CD14-positive monocyte (primary cell): ENCODE results near the gene KLK12. TPM values are rescaled to one million over a fixed set of nuclear protein-coding genes. Genes with fewer than 3 reads are reported as not detected.

Experiments
- DNase-seq, 3 donors: peaks; one replicate each; pipeline ENCODE4 v3.0.0-alpha.2; 2011 to 2022
- H2AFZ ChIP-seq: 2 replicates; pipeline ENCODE4 v1.6.0; 2012; ENCODE audit warnings: mild to moderate bottlenecking, low read depth, low read length, inconsistent platforms; ENCODE audit not compliant: insufficient read depth, poor library complexity, severe bottlenecking
- H3K27ac ChIP-seq, 2 donors: 1 replicate in 1 of 2; 2 replicates in 1 of 2; pipeline ENCODE4 v1.5.1; 2012 to 2013; ENCODE audit warnings: low read length in 2 of 2, control low read depth in 1 of 2, inconsistent platforms in 1 of 2, low read depth in 1 of 2, mild to moderate bottlenecking in 1 of 2
- H3K27me3 ChIP-seq, 2 donors: one replicate each; pipeline versions ENCODE4 v1.6.0 to v1.6.1; 2011 to 2013; ENCODE audit warnings: low read length in 2 of 2; ENCODE audit not compliant: control insufficient read depth in 2 of 2, insufficient read depth in 2 of 2
- H3K36me3 ChIP-seq, 2 donors: replicated peaks in 1 of 2; 1 replicate in 1 of 2; 2 replicates in 1 of 2; pipeline versions ENCODE4 v1.5.1 to v1.6.1; 2012 to 2013; ENCODE audit warnings: low read length in 2 of 2, control low read depth in 1 of 2, inconsistent platforms in 1 of 2, mild to moderate bottlenecking in 1 of 2; ENCODE audit not compliant: insufficient read depth in 2 of 2, control insufficient read depth in 1 of 2
- H3K4me1 ChIP-seq, 2 donors: 1 replicate in 1 of 2; 2 replicates in 1 of 2; pipeline versions ENCODE4 v1.5.1 to v1.6.1; 2012 to 2013; ENCODE audit warnings: low read length in 2 of 2, control low read depth in 1 of 2, inconsistent platforms in 1 of 2, mild to moderate bottlenecking in 1 of 2, moderate library complexity in 1 of 2; ENCODE audit not compliant: insufficient read depth in 2 of 2, control insufficient read depth in 1 of 2
- H3K4me2 ChIP-seq: replicated peaks from 2 replicates; pipeline ENCODE3; 2012; ENCODE audit warnings: low read length, moderate library complexity, mild to moderate bottlenecking; ENCODE audit not compliant: poor library complexity, severe bottlenecking; ENCODE audit errors: extremely low read depth
- H3K4me3 ChIP-seq, 3 experiments: fragments of 200-600 bp in 1 of 3; sonication (generic) in 1 of 3; replicated peaks in 1 of 3; 1 replicate in 2 of 3; 2 replicates in 1 of 3; pipeline ENCODE4 v1.5.1; 2011 to 2013; ENCODE audit warnings: low read length in 3 of 3, mild to moderate bottlenecking in 3 of 3, control low read depth in 2 of 3, low read depth in 2 of 3, inconsistent platforms in 1 of 3, moderate library complexity in 1 of 3
- H3K79me2 ChIP-seq: 2 replicates; pipeline ENCODE4 v1.6.0; 2012; ENCODE audit warnings: mild to moderate bottlenecking, control low read depth, inconsistent platforms, low read length, moderate library complexity; ENCODE audit not compliant: insufficient read depth
- H3K9ac ChIP-seq: 2 replicates; pipeline ENCODE4 v1.6.0; 2017; ENCODE audit warnings: low read length, mild to moderate bottlenecking; ENCODE audit not compliant: insufficient read depth, poor library complexity, severe bottlenecking
- H3K9me3 ChIP-seq, 2 donors: replicated peaks in 1 of 2; 1 replicate in 1 of 2; 2 replicates in 1 of 2; pipeline versions ENCODE4 v1.5.1 to v1.6.1; 2012 to 2013; ENCODE audit warnings: low read length in 2 of 2, control low read depth in 1 of 2; ENCODE audit not compliant: control insufficient read depth in 1 of 2, insufficient read depth in 1 of 2
- H4K20me1 ChIP-seq: 2 replicates; pipeline ENCODE4 v1.6.0; 2012; ENCODE audit warnings: mild to moderate bottlenecking, low read length, control low read depth, moderate library complexity; ENCODE audit not compliant: insufficient read depth
- H3K27ac Mint-ChIP-seq, 7 donors: one replicate each; pipeline ENCODE4 v1.8.0; 2020; ENCODE audit warnings: mild to moderate bottlenecking in 7 of 7, mixed read lengths in 7 of 7, moderate library complexity in 6 of 7, inconsistent platforms in 2 of 7
- H3K27me3 Mint-ChIP-seq, 3 donors: one replicate each; pipeline ENCODE4 v1.8.0; 2021 to 2022; ENCODE audit warnings: low read depth in 3 of 3, mild to moderate bottlenecking in 3 of 3, mixed read lengths in 3 of 3, moderate library complexity in 3 of 3, inconsistent platforms in 1 of 3
- H3K36me3 Mint-ChIP-seq, 2 donors: one replicate each; pipeline ENCODE4 v1.8.0; 2020; ENCODE audit warnings: mixed read lengths in 2 of 2, inconsistent platforms in 1 of 2, mild to moderate bottlenecking in 1 of 2
- H3K4me1 Mint-ChIP-seq: one replicate; pipeline ENCODE4 v1.8.0; 2020; ENCODE audit warnings: mild to moderate bottlenecking, mixed read lengths
- H3K4me3 Mint-ChIP-seq, 2 donors: one replicate each; pipeline ENCODE4 v1.8.0; 2020; ENCODE audit warnings: mild to moderate bottlenecking in 2 of 2, mixed read lengths in 2 of 2, moderate library complexity in 1 of 2
- H3K9me3 Mint-ChIP-seq, 7 donors: one replicate each; pipeline ENCODE4 v1.8.0; 2020 to 2022; ENCODE audit warnings: mixed read lengths in 7 of 7, mild to moderate bottlenecking in 6 of 7, moderate library complexity in 6 of 7, inconsistent platforms in 2 of 7
- CTCF ChIP-seq: fragments of 200-600 bp; IDR thresholded peaks from one replicate; pipeline ENCODE4 v1.8.0; 2022; ENCODE audit warnings: antibody characterized with exemption, mild to moderate bottlenecking
- WGBS: methylation state at CpG from one replicate; pipeline ENCODE4 v1.1.5; 2013; ENCODE audit warnings: missing lambda C conversion rate; ENCODE audit not compliant: insufficient coverage; 5-methylcytosine and 5-hydroxymethylcytosine counted together
- intact Hi-C, 2 donors: fragments of 100-400 bp; cut with micrococcal nuclease; formaldehyde crosslinking; loops; one replicate each; pipeline versions ENCODE4 v1.15.0 to v1.15.1; 2023
- polyA plus RNA-seq, 3 donors: library from polyadenylated mRNA; depleted of rRNA in 1 of 3; unstranded in 2 of 3; stranded (reverse) in 1 of 3; fragments of 300-500 nt in 2 of 3; fragments of >200 nt in 1 of 3; fragmentation: Illumina TruSeq in 2 of 3; gene quantifications; 1 replicate in 2 of 3; 2 replicates in 1 of 3; pipeline ENCODE4 v1.2.3, GENCODE V29; 2012 to 2021

Gene KLK12
- polyA plus RNA-seq, 3 donors, result not detected

- DNase-seq, result no peak
- intact Hi-C loops, result no loop called here
- Mint-ChIP-seq H3K4me1 (no peaks in the 10 kb centered on the region), H3K4me3 (no peak overlapping the region), H3K9me3 (peaks cover 0 to 5% (median 1%) of the 10 kb centered on the region in 7 donors), H3K36me3 (no peaks in the 10 kb centered on the region), H3K27me3 (peaks cover 24 to 43% (median 25%) of the 10 kb centered on the region in 3 donors), H3K27ac (no peak overlapping the region)
- Histone ChIP-seq H3K4me2 (no peak overlapping the region), H3K79me2 (no peaks in the 10 kb centered on the region), H3K9ac (no peak overlapping the region), H3K36me3 (no peaks in the 10 kb centered on the region), H4K20me1 (no peaks in the 10 kb centered on the region), H3K4me1 (no peaks in the 10 kb centered on the region), H3K27ac (no peak overlapping the region), H2AFZ (no peak overlapping the region), H3K9me3 (no peaks in the 10 kb centered on the region), H3K27me3 (peaks cover 0 to 7% of the 10 kb centered on the region in 2 donors), H3K4me3 (no peak overlapping the region)
- 53% methylated on average over 8 of the region's 8 CpGs for WGBS
- no peak for TF ChIP-seq CTCF
Observed at GRCh38 chr19:50979758-50980157, 55.0 kb downstream of the KLK12 start.

Other genes with a start within 250 kb of the KLK12 start
- not detected for gene ACP4, start 244.6 kb downstream of the KLK12 start, polyA plus RNA-seq
- under 1 TPM in 2 of 3 donors, not detected in 1; 0.66 to 0.72 TPM for gene KLK1, start 211.2 kb downstream of the KLK12 start, polyA plus RNA-seq
- not detected for gene KLK15, start 201.4 kb downstream of the KLK12 start, polyA plus RNA-seq
- not detected for gene KLK3, start 180.1 kb downstream of the KLK12 start, polyA plus RNA-seq
- not detected for gene KLK2, start 161.6 kb downstream of the KLK12 start, polyA plus RNA-seq
- gene KLK4, start 123.6 kb downstream of the KLK12 start, polyA plus RNA-seq, result not detected
- gene KLK5, start 82.0 kb downstream of the KLK12 start, polyA plus RNA-seq, result not detected
- not detected for gene KLK6, start 65.4 kb downstream of the KLK12 start, polyA plus RNA-seq
- not detected for gene KLK7, start 51.1 kb downstream of the KLK12 start, polyA plus RNA-seq
- gene KLK8, start 33.4 kb downstream of the KLK12 start, polyA plus RNA-seq, result not detected
- not detected for gene KLK10, start 15.3 kb downstream of the KLK12 start, polyA plus RNA-seq
- not detected for gene KLK11, start 8.4 kb downstream of the KLK12 start, polyA plus RNA-seq
- gene KLK13, start 30.1 kb upstream of the KLK12 start, polyA plus RNA-seq, result not detected
- under 1 TPM in 1 of 3 donors, not detected in 2; 0.29 TPM for gene KLK14, start 47.9 kb upstream of the KLK12 start, polyA plus RNA-seq
- gene CTU1, start 73.4 kb upstream of the KLK12 start, polyA plus RNA-seq, result 1 to 10 TPM in 2 of 3 donors, under 1 TPM in 1; 0.75 to 3.0 (median 2.9) TPM
- 100 to 1,000 TPM in 2 of 3 donors, 10 to 100 TPM in 1; 87.5 to 137 (median 133) TPM for gene SIGLEC9, start 89.9 kb upstream of the KLK12 start, polyA plus RNA-seq
- 10 to 100 TPM; 71.8 to 93.3 (median 82.0) TPM for gene SIGLEC7, start 107.3 kb upstream of the KLK12 start, polyA plus RNA-seq
- gene CD33, start 190.1 kb upstream of the KLK12 start, polyA plus RNA-seq, result 100 to 1,000 TPM; 229 to 360 (median 264) TPM
- under 1 TPM in 1 of 3 donors, not detected in 2; 0.16 TPM for gene SIGLECL1, start 216.1 kb upstream of the KLK12 start, polyA plus RNA-seq